NCI-H82 treated with DMSO at 0.1 percent for 48 hours (cell line): Measurements from ENCODE around the gene NRP2.

Experiments used
- DNase-seq: peaks from one replicate; lab custom pipeline; 2025; ENCODE audit not compliant: unreplicated experiment; lab: John Stamatoyannopoulos, UW

The NRP2 gene

GRCh38 chr2:205750797-205751196 is 68.5 kb downstream of the NRP2 start:
- no peak for DNase-seq

GRCh38 chr2:205751569-205752031 is 69.3 kb downstream of the NRP2 start:
- no peak for DNase-seq

DNA sequence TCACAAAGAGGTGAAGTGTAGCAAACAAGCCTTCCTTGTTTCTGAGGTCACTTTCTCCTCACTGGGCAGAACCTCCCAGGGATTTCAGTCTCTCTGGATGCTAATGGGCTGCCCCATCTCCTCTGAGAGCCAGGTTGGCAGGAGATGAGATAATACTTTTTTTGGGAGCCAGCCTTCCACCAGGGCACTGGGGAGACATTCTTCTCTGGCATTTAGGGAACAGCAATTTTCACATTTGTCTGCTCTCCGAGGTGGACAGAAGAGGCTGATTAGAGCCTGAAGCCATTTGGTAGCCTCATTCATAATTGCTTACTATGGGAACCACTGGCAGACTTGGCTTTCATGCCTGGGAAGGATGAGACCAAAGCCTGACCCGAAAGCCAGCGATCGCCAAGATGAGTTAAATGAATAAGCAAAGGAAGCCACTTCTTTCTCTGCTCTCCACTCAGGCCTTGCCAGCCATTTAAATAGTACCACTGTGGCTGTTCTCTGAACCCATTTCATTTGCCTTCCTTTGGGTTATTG is 70.1 kb downstream of the NRP2 start:
- DNase-seq, result no peak

- DNase-seq, result no peak
These were observed 70.6 kb downstream of the NRP2 start for GRCh38 chr2:205752924-205753323.

DNA sequence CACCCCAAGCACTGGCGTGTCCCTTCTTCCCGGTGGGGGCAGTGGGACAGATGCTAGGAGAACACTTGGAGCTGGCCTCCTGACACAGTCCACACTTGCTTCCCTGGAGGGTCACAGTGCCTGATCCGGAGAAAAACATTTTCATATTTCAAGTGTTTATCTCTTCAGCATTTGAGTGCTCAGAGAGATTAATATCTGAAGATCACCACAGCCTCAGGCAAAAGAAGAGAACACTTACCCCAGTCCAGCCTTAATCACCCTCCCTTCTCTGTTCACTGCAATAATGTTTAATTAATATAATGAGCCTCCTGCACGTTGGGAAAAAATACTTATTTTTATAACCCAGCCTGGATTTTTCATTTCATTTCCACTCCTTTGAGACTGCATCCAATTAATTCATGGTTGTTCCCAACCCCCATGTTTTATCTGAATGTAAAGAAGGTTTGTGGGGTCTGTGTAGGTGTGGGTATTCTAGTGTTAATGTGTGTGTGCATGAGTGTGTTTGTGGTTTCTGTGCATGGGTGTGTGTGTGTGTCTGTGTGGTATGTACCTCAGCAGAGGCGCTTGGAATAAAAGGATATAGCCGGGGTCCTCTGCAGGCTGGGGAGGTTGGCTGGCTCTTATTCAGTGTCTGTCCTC is 72.1 kb downstream of the NRP2 start:
- no peak for DNase-seq

DNA sequence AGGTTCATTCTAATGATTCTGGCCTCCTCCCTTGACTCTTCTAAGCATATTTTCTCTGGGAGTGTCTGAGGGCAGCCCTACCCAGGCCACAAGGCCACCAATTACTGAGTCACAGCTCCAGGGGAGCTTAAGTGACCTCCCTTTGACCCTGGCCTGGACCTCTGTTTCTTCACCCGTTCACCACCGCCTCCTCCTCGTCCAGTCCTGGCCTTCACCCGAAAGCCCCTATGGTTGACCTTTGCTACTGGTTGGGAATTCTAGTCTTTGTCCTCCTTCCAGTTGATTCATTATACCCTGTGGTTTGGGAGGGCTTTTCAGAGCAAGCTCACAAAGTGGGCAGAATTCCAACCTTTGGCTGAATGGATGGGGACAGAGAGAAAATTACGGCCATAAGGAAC is 72.6 kb downstream of the NRP2 start:
- no peak for DNase-seq

- DNase-seq, result no peak
These were observed 73.6 kb downstream of the NRP2 start for GRCh38 chr2:205755923-205756322.

GRCh38 chr2:205757271-205757670 is 75.0 kb downstream of the NRP2 start:
- DNase-seq, result no peak

GRCh38 chr2:205758051-205758450 is 75.8 kb downstream of the NRP2 start:
- DNase-seq, result peak; percentile 80

- DNase-seq, result no peak
These were observed 76.2 kb downstream of the NRP2 start for GRCh38 chr2:205758500-205758899.

DNA sequence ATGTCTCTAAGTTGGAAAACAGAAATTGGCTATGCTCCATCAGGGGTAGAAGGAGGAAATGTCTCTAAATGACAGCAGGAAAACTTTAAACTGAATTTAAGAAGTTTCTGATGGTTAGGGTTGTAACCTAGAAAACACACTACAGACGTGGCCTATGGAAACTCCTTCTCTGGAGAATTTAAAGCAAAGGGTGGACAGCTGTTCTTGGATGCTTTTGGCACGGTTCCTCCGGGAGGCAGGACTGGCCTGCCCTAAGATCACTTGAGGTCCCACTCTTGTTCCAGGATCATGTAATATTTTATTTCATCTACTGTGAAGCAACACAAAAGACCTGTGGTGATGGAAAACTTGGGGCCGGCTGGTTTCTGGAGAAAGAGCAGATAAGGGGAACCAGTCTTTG is 77.0 kb downstream of the NRP2 start:
- DNase-seq, result no peak

DNA sequence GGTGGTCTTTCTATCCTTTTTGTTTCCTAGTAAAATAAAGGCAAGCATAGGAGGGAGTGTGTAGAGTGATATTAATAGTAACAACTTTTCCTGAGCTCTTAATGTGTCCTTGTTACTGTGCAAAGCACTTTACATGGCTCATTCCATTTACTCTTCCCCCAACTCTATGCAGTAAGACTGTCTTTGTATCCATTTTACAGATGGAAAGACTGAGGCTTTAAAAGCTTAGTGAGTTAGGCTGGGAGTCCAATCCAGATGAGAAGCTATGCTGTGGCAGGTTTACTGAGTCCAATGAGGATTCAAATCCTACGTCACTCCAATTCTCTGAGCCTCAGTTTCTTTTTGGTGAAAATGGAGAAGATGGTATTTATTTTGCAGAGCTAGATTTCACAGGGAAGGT is 77.4 kb downstream of the NRP2 start:
- DNase-seq, result no peak

GRCh38 chr2:205760157-205760556 is 77.9 kb downstream of the NRP2 start:
- DNase-seq, result peak; percentile 82

- DNase-seq, result no peak
These were observed 79.1 kb downstream of the NRP2 start for GRCh38 chr2:205761421-205761820.

DNA sequence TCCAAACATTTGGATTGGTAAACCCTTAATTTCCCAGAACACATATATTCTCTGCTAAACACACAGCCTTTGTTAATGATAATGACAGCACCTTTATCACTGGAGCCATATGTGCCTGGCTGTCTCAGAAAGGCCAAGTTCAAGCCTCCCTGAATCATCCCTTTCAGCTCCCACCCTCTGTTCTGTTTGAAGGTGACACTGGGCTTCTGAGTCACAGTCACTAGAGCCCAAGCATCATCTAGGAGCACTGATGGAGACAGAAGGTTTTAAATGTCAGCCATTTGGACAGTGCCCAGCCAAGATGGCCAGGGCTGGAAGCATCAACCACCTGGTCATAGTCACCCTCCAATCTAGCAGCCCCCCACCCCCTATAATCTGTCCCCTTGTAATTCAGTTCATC is 80.6 kb downstream of the NRP2 start:
- DNase-seq, result no peak

DNA sequence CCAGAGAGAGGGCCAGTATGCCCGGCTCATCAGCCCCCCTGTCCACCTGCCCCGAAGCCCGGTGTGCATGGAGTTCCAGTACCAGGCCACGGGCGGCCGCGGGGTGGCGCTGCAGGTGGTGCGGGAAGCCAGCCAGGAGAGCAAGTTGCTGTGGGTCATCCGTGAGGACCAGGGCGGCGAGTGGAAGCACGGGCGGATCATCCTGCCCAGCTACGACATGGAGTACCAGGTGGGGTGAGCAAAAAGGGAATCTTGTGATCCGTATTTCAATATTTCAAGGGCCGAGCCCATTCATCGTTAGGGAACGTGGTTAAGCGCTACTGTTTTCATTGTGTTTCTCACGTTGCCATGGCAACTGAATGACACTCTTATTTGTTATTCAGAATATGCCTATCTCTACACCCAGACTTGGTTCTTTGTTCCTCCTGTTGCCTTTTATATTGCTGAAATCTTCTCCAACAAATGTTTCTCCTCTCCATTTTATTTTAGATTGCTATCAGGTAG is 81.5 kb downstream of the NRP2 start:
- peak; percentile 18 for DNase-seq

DNA sequence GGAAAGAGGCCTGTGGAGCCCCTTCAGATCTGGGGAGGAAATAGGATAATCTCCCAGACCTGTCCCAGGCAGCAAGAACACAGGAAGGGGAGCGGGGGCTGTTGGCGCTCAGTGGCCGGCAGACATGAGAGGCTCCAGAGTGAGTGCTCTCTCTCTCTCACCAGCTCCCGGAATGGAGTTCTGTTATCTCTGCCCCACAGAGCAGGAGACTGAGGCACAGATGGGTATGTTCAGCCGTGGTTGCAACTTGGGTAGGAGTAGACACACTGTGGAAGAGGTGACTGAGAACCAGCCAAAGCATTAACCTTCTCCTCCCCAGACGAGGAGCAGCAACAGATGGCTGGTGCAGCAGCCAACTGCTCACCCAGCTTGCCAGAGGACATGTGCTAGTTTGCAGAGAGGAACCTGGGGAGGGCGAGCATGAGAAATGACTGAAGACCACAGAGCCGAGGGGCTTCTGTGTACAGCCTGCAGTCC is 82.0 kb downstream of the NRP2 start:
- peak; percentile 64 for DNase-seq

GRCh38 chr2:205765151-205765550 is 82.8 kb downstream of the NRP2 start:
- DNase-seq, result no peak

GRCh38 chr2:205766779-205767359 is 84.6 kb downstream of the NRP2 start:
- peak; percentile 50 for DNase-seq

- DNase-seq, result no peak
These were observed 85.3 kb downstream of the NRP2 start for GRCh38 chr2:205767617-205768016.

- DNase-seq, result no peak
These were observed 86.0 kb downstream of the NRP2 start for GRCh38 chr2:205768341-205768740.

DNA sequence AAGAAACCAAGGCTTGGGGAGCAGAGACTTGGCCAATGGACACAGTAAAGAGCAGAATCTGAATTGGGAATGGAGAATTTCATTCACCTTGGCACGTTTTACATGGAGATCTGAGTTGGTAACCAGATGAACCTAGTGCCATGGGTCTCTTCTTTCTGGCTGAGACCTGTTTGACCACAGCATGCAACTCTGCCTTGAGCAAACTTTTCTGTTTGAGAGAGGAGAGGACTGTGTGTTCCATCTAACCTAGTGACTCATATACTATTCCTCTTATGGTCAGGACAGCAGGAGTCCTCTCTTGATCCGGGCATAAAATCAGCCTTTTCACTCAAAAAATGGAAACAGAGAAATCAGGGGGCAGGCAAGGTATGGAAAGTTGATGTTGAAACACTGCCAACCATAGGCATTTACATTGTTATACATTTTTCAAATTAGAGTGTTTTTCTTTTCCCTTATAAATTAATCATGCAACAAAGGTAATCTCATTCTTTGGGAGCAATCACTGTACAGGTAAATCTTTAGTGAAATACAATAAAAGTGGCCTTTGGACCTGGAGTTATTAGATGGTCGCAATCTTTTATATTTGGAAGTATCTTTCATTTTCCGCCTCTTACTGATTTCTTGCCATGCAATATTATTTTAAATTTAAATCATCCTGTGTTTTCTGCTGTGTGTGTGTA is 86.7 kb downstream of the NRP2 start:
- no peak for DNase-seq
